Measurements from ENCODE around the gene CLPX.

DNA sequence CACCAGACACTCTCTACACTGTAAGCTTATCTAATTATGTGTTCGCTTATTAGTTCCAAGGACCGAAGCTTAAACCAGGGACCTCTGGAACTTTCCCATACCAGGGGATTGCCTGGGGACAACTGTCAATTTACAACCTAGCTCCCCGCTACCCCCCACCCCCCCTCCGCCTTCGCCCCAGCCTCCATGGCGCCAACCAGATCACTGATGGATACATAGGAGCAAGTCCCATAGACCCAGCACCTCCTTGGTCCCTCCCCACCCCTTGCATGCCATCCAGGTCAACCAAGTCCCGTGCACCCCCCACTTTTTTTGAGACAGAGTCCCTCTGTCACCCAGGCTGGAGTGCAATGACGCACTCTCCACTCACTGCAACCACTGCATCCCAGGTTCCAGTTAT lies 50.6 kb downstream of the CLPX start:
- TF ChIP-seq, protein P1, sequence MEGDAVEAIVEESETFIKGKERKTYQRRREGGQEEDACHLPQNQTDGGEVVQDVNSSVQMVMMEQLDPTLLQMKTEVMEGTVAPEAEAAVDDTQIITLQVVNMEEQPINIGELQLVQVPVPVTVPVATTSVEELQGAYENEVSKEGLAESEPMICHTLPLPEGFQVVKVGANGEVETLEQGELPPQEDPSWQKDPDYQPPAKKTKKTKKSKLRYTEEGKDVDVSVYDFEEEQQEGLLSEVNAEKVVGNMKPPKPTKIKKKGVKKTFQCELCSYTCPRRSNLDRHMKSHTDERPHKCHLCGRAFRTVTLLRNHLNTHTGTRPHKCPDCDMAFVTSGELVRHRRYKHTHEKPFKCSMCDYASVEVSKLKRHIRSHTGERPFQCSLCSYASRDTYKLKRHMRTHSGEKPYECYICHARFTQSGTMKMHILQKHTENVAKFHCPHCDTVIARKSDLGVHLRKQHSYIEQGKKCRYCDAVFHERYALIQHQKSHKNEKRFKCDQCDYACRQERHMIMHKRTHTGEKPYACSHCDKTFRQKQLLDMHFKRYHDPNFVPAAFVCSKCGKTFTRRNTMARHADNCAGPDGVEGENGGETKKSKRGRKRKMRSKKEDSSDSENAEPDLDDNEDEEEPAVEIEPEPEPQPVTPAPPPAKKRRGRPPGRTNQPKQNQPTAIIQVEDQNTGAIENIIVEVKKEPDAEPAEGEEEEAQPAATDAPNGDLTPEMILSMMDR (conservative IDR thresholded peaks at IDR 0.05; ENCODE audit: low read length), result no peak
- no peak for TF ChIP-seq EZH2phosphoT487 (IDR thresholded peaks at IDR 0.05; ENCODE audit: borderline replicate concordance)
